ENCODE measurements around the gene SENP8.
A peak's percentile ranks its signal among the peaks of the same experiment; 100 is the strongest.

Gene SENP8

DNA sequence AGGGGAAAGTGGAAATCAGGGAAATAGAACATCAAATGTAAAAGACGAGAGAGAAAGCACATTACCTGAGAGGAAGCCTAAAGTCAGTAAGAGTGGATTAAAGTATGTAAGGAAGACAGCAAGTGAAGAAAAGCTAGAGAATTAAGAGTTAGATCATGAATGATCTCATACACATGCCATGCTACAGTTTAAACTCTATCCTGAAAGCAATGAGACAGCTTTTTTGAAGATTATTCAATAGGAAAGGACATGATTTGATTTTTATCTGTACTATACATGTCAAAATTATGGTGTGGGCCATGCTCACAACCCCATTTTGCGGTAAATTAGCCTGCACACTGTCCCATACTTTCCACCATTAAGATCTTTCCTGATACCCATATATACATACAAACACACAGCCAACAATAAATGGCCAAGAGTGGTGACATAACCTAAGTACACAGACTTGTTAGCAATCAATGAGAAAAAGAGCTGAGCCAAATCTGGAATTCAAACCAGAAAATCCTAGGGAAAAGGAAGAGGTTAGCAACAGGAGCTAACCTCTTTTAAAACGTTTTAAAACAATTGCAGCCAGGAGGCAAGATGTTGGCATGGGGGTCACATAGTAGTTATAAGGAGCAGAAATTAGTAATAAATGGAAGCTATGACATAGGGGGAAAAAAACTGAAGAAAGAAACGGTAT, 4.7 kb upstream of the SENP8 start:
- DNase-seq = no peak

- DNase-seq = no peak
Measured at GRCh38 chr15:72116731-72117485, 1.3 kb upstream of the SENP8 start.

DNA sequence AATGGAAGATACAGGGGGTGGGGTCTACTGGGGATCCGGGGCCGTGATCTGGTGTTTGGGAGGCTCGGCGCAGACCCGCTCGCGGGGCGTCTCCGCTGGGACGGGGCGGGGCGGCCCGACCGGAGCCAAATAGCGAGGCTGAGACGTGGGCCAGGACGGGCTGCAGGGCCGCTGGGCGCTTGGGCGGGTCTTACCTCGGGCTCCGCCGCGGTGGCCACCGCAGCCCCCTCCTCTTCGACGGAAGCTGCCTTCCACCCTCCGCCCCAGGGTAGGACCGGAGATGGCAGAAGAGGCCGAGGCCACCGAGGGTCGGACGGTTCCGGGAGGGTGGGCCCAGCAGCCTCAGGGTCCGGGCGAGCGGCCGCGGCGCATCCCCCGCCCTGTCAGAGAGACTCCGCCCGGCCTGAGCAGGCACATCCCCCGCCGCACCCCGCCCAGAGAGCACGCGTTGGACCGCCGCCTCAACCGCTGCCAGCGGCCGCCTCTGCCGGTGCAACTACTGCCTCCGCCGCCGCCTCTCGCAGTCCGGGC, 652 bp upstream of the SENP8 start:
- no peak for DNase-seq

DNA sequence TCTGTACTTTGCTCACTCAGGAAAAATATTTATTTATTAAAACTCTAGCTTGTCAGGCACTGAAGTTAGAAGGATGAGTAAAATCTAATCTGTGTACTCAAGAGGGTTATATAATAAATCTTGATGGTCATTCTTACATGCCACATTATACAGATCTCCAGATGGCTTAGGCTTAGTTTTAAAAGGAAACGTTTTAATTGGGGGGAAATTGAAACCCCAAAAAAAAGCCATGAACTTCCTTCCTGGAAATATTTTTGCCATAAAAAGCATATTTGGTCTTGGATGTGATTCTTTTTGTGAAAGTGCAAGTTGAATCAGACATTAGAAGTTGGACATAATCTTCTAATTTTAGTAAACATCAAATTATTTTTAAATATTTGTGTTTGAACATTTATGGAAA, 6.0 kb downstream of the SENP8 start:
- no peak for DNase-seq

DNA sequence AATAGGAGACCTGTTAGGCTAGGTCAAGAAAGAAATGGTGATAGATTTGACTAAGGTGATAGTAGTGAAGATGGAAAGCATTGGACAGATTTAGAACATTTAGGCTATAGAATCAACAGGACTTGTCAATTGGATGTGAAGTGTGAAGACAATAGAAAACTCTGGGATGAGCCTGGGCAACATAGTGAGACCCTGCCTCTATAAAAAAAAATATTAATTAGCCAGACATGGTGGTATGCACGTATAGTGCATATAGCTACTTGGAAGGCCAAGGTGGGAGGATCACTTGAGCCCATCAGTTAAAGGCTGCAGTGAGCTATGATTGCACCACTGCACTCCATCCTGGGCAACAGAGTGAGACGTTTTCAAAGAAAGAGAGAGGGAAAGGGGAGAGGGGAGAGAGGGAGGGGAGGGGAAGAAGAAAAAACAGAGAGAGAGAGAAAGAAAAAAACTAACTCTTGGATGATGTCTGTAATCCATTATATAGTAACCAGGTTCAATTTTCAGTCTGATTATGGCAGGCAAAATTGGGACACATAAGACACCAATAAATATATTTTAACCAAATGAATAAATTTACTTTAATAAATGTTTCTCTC, 9.6 kb downstream of the SENP8 start:
- DNase-seq = no peak

DNA sequence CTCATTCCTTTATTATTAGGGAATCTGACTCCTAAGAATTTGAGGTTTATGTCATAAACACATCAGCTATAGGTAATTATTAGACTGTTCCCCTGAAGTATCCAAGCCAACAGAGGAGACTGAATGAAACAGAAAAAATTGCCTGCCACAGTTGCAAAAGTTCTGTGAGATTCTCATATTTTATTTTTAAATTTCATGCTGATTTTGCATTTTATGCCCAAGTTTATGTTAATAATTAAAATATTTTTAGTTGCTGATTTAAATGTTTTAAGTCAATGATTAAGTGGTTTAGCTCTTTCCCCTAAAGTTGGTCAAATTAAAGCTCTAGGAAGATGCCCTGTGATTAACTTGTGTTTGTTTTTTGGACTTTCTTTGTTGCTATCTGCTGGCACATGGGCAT, 10.2 kb downstream of the SENP8 start:
- DNase-seq = no peak

DNA sequence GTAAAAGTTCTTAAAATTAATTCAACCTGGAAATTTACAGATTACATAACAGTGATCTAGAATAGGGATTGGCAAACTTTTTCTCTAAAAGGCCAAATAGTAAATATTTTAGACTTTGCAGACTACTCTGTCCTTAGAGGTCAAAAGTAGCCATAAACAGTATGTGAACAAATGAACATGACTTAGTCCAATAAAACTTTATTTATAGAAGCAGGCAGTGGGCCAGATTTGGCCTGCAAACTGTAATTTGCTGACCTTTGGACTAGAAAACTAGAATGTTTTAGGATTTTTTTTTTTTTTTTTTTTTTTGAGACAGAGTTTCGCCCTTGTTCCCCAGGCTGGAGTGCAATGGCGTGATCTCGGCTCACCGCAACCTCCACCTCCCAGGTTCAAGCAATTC, 12.1 kb downstream of the SENP8 start:
- no peak for DNase-seq

GRCh38 chr15:72131922-72132321, 13.7 kb downstream of the SENP8 start:
- no peak for DNase-seq

DNA sequence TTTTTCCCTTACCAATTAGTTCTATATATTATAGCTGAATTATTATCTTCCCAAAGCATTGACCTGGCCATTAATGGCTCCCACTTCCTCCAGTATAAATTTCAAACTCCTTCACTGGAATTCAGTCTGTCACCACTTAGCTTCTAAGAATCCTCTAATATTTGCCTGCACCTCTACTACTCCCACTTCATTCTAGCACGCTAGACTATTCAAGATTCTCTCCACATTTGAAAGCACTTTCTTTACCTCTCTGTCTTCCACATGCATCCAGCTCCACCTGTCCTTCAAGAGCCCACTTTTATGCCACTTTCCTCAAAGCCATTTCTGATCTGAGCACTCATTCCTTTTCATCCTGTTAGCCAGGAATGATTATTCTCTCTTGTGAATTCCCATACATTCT, 15.0 kb downstream of the SENP8 start:
- DNase-seq = no peak

DNA sequence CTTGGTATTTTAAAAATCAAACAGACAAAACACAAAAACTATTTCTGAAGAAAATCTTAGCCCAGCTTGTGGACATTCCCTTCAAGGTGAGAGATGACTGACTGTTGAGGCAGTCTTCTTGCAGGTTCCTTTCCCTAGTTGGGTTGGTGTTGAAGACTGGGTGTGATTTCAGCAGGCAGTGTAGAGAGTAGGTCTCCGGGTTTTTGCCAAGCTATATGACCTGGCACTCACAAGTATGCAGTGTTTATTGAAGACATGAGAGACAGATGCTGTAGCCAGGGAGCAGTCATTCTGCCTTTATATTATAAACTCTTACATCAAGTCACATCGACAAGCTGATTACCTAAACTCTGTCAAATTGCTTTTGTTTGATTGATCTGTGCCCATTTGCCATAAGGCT, 17.5 kb downstream of the SENP8 start:
- no peak for DNase-seq

DNA sequence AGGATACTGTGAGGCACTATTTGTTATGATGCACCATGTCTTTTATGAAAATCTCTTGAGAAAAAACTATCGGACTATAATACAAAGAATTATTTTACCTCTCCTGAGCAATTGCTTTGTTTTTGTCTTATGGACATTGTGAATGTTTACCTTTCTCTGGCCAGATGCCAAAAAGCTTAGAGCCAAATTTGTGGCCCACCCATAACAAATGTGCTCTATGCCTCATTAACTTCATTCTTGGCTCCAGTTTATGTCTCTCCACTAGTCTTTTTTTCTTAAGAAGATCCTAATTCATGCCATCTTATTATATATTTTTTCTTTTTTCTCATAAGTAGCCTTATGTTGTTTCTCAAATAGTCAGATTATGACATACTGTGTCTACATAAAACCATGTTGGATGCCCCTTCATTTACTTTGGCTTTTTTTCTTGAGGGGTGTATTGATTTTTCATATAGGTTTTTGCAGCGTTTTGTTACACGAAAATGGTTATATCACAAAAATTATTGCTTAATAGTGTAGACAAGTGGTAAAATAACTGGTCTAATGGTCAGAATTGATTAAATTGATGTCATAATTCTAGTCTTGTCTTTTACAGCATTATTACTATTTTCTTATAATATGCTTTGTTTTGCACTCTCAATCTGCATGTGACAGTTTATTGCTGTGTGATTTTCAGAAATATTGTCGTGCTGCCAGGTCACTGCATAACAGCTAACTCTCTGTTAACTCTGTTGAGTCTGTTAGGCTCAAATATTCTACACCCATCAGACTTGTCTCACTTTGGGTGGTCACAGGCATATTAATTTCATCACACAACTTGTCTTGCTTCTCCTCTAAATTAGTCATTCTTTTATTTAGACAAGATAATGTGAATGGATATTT, 18.2 kb downstream of the SENP8 start:
- DNase-seq = no peak

DNA sequence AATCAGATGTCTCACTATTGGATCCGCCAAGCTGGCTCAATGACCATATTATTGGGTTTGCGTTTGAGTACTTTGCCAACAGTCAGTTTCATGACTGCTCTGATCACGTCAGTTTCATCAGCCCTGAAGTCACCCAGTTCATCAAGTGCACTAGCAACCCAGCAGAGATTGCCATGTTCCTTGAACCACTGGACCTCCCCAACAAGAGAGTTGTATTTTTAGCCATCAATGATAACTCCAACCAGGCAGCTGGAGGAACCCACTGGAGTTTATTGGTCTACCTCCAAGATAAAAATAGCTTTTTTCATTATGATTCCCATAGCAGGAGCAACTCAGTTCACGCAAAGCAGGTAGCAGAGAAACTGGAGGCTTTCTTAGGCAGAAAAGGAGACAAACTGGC, 21.5 kb downstream of the SENP8 start:
- DNase-seq = no peak

GRCh38 chr15:72140088-72140487, 21.9 kb downstream of the SENP8 start:
- DNase-seq = no peak

DNA sequence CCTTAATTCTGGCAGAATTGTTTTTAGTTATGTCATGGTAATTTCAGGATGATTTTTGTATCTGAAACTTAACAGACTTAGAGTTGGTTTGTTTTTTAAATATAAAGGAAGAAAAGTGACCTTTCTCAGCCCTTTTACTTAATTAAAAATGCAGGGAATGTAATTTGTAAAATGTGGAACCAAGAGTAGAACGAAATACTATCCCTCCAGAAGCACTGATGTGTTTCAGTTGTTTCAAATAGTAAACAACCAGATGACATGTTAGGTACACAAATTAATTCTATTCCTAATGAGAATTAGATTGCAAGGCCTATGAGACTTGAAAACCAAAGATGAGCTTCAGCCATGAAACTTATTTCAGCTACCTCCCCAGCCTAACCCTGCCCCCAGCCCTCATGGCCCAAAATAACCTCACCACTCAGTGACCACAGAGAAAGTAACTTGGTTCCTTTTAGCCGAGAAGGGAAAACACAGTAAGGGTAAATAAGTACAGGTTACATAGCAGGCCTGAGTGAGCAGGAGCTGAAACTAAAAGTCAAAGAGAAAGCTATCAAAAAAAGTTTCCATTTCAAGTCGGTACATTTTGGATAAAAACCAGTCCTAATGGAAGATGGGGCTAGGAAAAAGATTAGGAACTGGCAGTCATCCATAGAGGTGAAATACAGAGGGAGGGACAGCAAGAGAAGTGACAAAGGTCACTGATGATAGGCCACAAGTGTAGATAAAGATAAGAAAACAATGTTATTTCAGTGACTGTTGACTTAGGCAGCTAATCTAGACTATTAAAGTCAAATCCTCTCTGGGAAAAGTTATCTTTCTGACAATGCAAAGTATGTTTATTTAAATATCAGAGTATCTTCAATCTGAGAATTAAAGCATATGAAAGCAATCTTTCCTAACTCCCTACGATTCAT, 23.2 kb downstream of the SENP8 start:
- peak; percentile 51 for DNase-seq

DNA sequence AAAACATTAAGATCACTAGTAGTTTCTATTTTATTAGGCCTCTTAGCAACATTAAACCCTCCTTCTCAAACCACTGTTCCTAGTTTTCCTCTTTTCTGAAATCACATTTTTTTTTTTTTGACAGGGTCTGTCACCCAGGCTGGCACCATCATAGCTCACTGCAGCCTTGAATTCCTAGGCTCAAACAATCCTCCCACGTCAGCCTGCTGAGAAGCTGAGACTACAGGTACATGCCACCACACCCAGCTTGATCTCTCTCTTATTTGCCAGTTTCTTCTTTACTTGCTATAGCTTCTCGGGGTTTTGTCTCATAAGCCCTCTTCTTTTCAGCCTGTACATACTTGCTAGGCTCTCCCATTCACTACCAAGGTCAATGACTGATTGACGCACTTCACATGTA, 28.0 kb downstream of the SENP8 start:
- DNase-seq = no peak

DNA sequence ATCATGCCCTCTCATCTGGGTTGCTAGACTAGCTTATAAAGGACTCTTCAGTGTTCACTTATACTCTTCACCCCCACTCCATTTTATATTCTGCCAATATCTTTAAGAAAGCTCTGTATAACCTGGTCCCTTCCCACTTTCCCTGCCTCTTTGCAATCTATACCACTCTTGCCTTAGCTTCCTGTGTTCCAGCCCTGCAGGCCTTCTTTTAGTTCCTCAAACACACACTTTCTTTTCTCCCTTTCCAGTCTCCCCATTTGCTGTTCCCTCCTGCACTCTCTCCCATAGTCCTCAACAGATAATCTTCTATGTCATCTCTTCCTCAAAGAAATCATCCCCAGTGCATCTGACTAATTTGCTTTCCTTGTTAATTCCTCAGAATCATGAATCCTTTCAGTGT, 28.7 kb downstream of the SENP8 start:
- peak; percentile 7 for DNase-seq

DNA sequence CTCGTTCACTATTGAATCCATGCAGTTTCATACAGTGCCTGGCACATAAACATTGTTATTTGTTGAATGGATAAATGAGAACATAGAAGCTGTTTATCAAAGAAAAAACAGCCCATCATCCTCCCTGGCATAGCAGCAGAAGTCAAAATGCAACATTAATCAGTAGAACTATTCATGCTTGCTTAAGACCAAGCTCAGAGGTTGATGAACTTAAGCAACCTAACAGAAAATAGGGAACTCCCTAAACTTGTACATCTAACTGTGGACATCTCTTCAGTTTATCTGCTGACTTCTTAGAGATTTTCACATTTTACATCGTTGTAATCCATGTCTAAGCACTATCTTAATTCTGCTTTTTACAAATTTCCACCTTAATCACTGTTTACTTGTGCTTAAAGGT, 29.2 kb downstream of the SENP8 start:
- DNase-seq = peak; percentile 44

DNA sequence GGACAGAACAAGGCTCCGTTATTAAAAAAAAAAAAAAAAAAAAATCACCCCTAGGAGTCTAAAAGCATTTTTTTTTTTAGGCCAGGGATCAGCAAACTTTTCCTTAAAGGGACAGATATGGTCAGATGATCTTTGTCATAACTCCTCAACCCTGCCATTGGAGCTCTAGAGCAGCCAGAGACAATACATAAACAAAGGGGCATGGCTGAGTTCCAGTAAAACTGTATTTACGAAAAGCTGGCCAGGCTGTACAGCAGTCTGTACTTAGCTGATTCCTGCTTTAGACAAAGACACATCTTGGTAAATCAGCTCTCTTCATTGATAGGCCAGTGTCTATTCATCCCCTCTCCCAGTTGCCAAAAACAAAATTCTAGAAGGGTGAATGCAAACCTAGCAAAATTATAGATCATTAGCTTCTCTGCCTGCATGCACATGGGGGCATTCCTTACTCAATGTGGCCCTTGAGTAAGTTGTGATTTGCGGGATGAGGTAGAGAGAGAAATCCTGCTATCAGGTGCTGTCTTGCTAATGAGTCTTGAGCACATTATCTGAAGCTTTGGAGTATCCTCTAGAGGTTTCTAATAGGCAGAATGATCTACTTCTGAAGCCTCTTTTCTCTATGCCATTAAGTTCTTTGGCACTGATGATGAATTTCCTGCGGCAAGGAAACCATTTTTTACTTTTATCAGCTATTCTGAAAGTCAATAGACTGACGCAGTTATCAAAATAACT, 35.2 kb downstream of the SENP8 start:
- DNase-seq = no peak

GRCh38 chr15:72154316-72154715, 36.1 kb downstream of the SENP8 start:
- DNase-seq = no peak

GRCh38 chr15:72155003-72155621, 36.9 kb downstream of the SENP8 start:
- DNase-seq = no peak
